ENCODE measurements around the gene DENND2D. TPM values are rescaled to one million over a fixed set of nuclear protein-coding genes. Genes with fewer than 3 reads are reported as not detected.
A peak's percentile ranks its signal among the peaks of the same experiment; 100 is the strongest.

Gene DENND2D
- total and polyA plus RNA-seq, 2 experiments from 2014 or later: 2.5 to 3.0 TPM

DNA sequence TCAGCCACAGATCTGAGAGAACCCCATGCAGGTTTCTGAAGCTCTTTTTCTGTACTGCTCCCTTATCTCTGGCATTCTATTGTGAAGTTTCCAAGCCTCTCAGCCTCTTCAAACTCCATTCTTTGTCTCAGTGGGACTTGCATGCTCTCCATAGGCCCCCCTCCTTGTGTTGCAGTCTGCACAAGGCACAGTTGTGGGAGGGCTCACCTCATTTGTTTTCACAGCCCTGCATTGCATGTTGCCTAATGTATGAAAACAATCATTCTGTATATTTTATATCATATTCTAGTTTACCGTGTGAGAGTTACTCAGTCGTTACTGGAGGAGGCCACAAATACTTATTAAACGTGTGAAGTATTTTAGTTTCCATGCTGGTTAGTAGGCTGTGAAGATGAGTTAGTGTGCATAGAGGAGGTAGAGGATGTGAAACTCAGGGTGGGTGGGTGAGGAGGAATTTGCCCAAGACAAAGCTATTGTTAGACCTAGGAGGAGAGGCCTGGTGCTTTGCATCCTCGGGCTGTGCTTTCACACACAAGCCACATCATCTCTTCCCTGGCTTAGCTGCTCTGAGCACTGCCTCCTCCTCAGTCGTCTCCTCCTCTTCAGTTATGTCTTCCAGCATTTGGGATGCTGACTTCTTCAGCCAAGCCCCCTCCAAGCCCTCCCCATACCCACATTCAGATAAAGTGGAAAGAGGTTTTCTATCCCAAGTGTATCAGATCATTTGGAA, 19.3 kb upstream of the DENND2D start:
- Mint-ChIP-seq H3K27ac (no peak overlapping the region), H3K36me3 (ENCODE audit: low read depth) (no peaks in the 10 kb centered on the region), H3K27me3 (ENCODE audit: insufficient read depth, low read depth, poor library complexity) (peaks cover 12% of the 10 kb centered on the region), H3K9me3 (no peaks in the 10 kb centered on the region), H3K4me1 (peaks cover 37% of the 10 kb centered on the region), H3K4me3 (no peak overlapping the region)
- TF ChIP-seq, protein P1, sequence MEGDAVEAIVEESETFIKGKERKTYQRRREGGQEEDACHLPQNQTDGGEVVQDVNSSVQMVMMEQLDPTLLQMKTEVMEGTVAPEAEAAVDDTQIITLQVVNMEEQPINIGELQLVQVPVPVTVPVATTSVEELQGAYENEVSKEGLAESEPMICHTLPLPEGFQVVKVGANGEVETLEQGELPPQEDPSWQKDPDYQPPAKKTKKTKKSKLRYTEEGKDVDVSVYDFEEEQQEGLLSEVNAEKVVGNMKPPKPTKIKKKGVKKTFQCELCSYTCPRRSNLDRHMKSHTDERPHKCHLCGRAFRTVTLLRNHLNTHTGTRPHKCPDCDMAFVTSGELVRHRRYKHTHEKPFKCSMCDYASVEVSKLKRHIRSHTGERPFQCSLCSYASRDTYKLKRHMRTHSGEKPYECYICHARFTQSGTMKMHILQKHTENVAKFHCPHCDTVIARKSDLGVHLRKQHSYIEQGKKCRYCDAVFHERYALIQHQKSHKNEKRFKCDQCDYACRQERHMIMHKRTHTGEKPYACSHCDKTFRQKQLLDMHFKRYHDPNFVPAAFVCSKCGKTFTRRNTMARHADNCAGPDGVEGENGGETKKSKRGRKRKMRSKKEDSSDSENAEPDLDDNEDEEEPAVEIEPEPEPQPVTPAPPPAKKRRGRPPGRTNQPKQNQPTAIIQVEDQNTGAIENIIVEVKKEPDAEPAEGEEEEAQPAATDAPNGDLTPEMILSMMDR (conservative IDR thresholded peaks at IDR 0.05; ENCODE audit: low read depth in 2 of 2): no peak
- TF ChIP-seq JUNB (IDR thresholded peaks at IDR 0.05; ENCODE audit: unreplicated experiment): no peak
- no peak for TF ChIP-seq ZNF114 (CRISPR knock-in tag; IDR thresholded peaks at IDR 0.05)
- Histone ChIP-seq H3K4me3 (no peak overlapping the region), H3K4me2 (no peak overlapping the region), H3K79me2 (replicated peaks; ENCODE audit: insufficient read depth) (no peaks in the 10 kb centered on the region), H3K27ac (ENCODE audit: low read depth) (no peak overlapping the region), H3K27me3 (ENCODE audit: insufficient read depth) (no peaks in the 10 kb centered on the region), H3F3A (replicated peaks; ENCODE audit: low read depth) (no peaks in the 10 kb centered on the region), H3K36me3 (ENCODE audit: insufficient read depth) (no peaks in the 10 kb centered on the region), H4K20me1 (replicated peaks; ENCODE audit: insufficient read depth) (no peaks in the 10 kb centered on the region), H3K4me1 (ENCODE audit: insufficient read depth) (peaks cover 20% of the 10 kb centered on the region), H2AFZ (peak overlapping the region; percentile 66), H3K9me2 (ENCODE audit: insufficient read depth) (peaks cover 22% of the 10 kb centered on the region)
- DNase-seq (ENCODE audit: low spot score) (no peak), ATAC-seq (peak; percentile 66)

DNA sequence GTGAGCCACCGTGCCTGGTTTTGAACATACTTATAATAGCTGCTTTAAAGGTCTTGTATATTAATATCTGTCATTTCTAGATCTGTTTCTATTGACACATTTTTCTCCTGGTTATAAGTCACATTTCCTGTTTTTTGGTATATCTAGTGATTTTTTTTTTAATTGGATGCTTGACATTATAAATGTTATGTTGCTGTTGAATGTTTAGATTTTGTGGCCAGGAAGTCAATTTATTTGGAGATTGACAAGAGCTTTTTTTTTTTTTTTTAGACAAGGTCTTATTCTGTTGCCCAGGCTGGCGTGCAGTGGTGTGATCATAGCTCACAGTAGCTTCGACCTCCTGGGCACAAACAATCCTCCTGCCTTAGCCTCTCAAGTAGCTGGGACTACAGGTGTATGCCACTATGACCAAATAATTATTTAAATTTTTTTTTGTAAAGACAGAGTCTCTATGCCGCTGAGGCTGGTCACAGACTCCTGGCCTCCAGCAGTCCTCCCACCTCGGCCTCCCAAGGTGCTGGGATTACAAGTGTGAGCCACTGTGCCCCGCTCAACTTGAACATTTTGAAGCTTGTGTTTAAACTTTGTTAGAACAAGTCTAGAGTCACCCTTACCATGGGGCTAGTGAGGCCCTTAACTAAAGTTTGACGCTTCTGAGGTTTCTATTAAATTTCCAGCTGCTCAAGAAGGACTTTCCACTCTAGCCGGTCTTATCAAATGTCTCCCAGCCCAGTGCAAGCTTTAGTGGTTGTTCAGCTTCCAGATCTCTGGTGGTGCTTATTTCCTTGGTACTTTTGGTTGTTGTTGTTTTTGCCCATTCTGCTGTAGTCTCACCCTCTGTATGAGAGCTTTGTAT, 18.5 kb upstream of the DENND2D start:
- no peaks in the 10 kb centered on the region for H4K20me1 ChIP-seq (replicated peaks; ENCODE audit: insufficient read depth)
- Mint-ChIP-seq H3K4me3 (no peak overlapping the region), H3K4me1 (peaks cover 45% of the 10 kb centered on the region), H3K9me3 (no peaks in the 10 kb centered on the region), H3K27me3 (ENCODE audit: insufficient read depth, low read depth, poor library complexity) (peaks cover 12% of the 10 kb centered on the region), H3K36me3 (ENCODE audit: low read depth) (no peaks in the 10 kb centered on the region), H3K27ac (no peak overlapping the region)
- H3F3A ChIP-seq (replicated peaks; ENCODE audit: low read depth): no peaks in the 10 kb centered on the region
- H3K79me2 ChIP-seq (replicated peaks; ENCODE audit: insufficient read depth): no peaks in the 10 kb centered on the region
- DNase-seq (ENCODE audit: low spot score) (no peak), ATAC-seq (no peak)
- H2AFZ ChIP-seq: peak overlapping the region; percentile 66
- peaks cover 21% of the 10 kb centered on the region for H3K4me1 ChIP-seq (ENCODE audit: insufficient read depth)
- H3K9me2 ChIP-seq (ENCODE audit: insufficient read depth): peaks cover 22% of the 10 kb centered on the region
- H3K4me3 ChIP-seq: no peak overlapping the region
- H3K36me3 ChIP-seq (ENCODE audit: insufficient read depth): no peaks in the 10 kb centered on the region
- H3K27ac ChIP-seq (ENCODE audit: low read depth): no peak overlapping the region
- H3K4me2 ChIP-seq: no peak overlapping the region
- no peaks in the 10 kb centered on the region for H3K27me3 ChIP-seq (ENCODE audit: insufficient read depth)
- TF ChIP-seq STAT1 (IDR thresholded peaks at IDR 0.05; ENCODE audit: unreplicated experiment) (no peak), JUNB (IDR thresholded peaks at IDR 0.05; ENCODE audit: unreplicated experiment) (no peak), ZNF114 (CRISPR knock-in tag; IDR thresholded peaks at IDR 0.05) (no peak), EZH2 (IDR thresholded peaks at IDR 0.05; ENCODE audit: low read depth, unreplicated experiment) (no peak)
- TF ChIP-seq, protein P2, sequence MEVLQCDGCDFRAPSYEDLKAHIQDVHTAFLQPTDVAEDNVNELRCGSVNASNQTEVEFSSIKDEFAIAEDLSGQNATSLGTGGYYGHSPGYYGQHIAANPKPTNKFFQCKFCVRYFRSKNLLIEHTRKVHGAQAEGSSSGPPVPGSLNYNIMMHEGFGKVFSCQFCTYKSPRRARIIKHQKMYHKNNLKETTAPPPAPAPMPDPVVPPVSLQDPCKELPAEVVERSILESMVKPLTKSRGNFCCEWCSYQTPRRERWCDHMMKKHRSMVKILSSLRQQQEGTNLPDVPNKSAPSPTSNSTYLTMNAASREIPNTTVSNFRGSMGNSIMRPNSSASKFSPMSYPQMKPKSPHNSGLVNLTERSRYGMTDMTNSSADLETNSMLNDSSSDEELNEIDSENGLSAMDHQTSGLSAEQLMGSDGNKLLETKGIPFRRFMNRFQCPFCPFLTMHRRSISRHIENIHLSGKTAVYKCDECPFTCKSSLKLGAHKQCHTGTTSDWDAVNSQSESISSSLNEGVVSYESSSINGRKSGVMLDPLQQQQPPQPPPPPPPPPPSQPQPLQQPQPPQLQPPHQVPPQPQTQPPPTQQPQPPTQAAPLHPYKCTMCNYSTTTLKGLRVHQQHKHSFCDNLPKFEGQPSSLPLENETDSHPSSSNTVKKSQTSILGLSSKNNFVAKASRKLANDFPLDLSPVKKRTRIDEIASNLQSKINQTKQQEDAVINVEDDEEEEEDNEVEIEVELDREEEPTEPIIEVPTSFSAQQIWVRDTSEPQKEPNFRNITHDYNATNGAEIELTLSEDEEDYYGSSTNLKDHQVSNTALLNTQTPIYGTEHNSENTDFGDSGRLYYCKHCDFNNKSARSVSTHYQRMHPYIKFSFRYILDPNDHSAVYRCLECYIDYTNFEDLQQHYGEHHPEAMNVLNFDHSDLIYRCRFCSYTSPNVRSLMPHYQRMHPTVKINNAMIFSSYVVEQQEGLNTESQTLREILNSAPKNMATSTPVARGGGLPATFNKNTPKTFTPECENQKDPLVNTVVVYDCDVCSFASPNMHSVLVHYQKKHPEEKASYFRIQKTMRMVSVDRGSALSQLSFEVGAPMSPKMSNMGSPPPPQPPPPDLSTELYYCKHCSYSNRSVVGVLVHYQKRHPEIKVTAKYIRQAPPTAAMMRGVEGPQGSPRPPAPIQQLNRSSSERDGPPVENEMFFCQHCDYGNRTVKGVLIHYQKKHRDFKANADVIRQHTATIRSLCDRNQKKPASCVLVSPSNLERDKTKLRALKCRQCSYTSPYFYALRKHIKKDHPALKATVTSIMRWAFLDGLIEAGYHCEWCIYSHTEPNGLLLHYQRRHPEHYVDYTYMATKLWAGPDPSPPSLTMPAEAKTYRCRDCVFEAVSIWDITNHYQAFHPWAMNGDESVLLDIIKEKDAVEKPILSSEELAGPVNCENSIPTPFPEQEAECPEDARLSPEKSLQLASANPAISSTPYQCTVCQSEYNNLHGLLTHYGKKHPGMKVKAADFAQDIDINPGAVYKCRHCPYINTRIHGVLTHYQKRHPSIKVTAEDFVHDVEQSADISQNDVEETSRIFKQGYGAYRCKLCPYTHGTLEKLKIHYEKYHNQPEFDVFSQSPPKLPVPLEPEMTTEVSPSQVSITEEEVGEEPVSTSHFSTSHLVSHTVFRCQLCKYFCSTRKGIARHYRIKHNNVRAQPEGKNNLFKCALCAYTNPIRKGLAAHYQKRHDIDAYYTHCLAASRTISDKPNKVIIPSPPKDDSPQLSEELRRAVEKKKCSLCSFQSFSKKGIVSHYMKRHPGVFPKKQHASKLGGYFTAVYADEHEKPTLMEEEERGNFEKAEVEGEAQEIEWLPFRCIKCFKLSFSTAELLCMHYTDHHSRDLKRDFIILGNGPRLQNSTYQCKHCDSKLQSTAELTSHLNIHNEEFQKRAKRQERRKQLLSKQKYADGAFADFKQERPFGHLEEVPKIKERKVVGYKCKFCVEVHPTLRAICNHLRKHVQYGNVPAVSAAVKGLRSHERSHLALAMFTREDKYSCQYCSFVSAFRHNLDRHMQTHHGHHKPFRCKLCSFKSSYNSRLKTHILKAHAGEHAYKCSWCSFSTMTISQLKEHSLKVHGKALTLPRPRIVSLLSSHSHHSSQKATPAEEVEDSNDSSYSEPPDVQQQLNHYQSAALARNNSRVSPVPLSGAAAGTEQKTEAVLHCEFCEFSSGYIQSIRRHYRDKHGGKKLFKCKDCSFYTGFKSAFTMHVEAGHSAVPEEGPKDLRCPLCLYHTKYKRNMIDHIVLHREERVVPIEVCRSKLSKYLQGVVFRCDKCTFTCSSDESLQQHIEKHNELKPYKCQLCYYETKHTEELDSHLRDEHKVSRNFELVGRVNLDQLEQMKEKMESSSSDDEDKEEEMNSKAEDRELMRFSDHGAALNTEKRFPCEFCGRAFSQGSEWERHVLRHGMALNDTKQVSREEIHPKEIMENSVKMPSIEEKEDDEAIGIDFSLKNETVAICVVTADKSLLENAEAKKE (CRISPR knock-in tag; IDR thresholded peaks at IDR 0.05): no peak
- TF ChIP-seq, protein P3, sequence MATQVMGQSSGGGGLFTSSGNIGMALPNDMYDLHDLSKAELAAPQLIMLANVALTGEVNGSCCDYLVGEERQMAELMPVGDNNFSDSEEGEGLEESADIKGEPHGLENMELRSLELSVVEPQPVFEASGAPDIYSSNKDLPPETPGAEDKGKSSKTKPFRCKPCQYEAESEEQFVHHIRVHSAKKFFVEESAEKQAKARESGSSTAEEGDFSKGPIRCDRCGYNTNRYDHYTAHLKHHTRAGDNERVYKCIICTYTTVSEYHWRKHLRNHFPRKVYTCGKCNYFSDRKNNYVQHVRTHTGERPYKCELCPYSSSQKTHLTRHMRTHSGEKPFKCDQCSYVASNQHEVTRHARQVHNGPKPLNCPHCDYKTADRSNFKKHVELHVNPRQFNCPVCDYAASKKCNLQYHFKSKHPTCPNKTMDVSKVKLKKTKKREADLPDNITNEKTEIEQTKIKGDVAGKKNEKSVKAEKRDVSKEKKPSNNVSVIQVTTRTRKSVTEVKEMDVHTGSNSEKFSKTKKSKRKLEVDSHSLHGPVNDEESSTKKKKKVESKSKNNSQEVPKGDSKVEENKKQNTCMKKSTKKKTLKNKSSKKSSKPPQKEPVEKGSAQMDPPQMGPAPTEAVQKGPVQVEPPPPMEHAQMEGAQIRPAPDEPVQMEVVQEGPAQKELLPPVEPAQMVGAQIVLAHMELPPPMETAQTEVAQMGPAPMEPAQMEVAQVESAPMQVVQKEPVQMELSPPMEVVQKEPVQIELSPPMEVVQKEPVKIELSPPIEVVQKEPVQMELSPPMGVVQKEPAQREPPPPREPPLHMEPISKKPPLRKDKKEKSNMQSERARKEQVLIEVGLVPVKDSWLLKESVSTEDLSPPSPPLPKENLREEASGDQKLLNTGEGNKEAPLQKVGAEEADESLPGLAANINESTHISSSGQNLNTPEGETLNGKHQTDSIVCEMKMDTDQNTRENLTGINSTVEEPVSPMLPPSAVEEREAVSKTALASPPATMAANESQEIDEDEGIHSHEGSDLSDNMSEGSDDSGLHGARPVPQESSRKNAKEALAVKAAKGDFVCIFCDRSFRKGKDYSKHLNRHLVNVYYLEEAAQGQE (IDR thresholded peaks at IDR 0.05; ENCODE audit: unreplicated experiment): no peak
